Measurements from ENCODE around the gene COL4A1.

The COL4A1 gene

GRCh38 chr13:110109910-110110309 lies 197.0 kb downstream of the COL4A1 start:
- DNase-seq (ENCODE audit: low read depth) = no peak

- no peak for DNase-seq (ENCODE audit: low read depth)
Measured at GRCh38 chr13:110109140-110109783, 197.7 kb downstream of the COL4A1 start.

- no peak for DNase-seq (ENCODE audit: low read depth)
Measured at GRCh38 chr13:110108348-110109139, 198.4 kb downstream of the COL4A1 start.

- no peak for DNase-seq (ENCODE audit: low read depth)
Measured at GRCh38 chr13:110107568-110108347, 199.2 kb downstream of the COL4A1 start.

GRCh38 chr13:110106726-110107125 lies 200.2 kb downstream of the COL4A1 start:
- no peak for DNase-seq (ENCODE audit: low read depth)

- DNase-seq (ENCODE audit: low read depth) = no peak
Measured at GRCh38 chr13:110105136-110105535, 201.8 kb downstream of the COL4A1 start.

GRCh38 chr13:110103534-110103933 lies 203.4 kb downstream of the COL4A1 start:
- DNase-seq (ENCODE audit: low read depth) = no peak

GRCh38 chr13:110103026-110103425 lies 203.9 kb downstream of the COL4A1 start:
- no peak for DNase-seq (ENCODE audit: low read depth)

- no peak for DNase-seq (ENCODE audit: low read depth)
Measured at GRCh38 chr13:110102053-110102452, 204.9 kb downstream of the COL4A1 start.

- no peak for DNase-seq (ENCODE audit: low read depth)
Measured at GRCh38 chr13:110099922-110100321, 207.0 kb downstream of the COL4A1 start.
